ENCODE data around the gene ZMIZ1.

Gene ZMIZ1

GRCh38 chr10:79195091-79195923, 126.5 kb downstream of the ZMIZ1 start (continued):
- TF ChIP-seq, protein P1, sequence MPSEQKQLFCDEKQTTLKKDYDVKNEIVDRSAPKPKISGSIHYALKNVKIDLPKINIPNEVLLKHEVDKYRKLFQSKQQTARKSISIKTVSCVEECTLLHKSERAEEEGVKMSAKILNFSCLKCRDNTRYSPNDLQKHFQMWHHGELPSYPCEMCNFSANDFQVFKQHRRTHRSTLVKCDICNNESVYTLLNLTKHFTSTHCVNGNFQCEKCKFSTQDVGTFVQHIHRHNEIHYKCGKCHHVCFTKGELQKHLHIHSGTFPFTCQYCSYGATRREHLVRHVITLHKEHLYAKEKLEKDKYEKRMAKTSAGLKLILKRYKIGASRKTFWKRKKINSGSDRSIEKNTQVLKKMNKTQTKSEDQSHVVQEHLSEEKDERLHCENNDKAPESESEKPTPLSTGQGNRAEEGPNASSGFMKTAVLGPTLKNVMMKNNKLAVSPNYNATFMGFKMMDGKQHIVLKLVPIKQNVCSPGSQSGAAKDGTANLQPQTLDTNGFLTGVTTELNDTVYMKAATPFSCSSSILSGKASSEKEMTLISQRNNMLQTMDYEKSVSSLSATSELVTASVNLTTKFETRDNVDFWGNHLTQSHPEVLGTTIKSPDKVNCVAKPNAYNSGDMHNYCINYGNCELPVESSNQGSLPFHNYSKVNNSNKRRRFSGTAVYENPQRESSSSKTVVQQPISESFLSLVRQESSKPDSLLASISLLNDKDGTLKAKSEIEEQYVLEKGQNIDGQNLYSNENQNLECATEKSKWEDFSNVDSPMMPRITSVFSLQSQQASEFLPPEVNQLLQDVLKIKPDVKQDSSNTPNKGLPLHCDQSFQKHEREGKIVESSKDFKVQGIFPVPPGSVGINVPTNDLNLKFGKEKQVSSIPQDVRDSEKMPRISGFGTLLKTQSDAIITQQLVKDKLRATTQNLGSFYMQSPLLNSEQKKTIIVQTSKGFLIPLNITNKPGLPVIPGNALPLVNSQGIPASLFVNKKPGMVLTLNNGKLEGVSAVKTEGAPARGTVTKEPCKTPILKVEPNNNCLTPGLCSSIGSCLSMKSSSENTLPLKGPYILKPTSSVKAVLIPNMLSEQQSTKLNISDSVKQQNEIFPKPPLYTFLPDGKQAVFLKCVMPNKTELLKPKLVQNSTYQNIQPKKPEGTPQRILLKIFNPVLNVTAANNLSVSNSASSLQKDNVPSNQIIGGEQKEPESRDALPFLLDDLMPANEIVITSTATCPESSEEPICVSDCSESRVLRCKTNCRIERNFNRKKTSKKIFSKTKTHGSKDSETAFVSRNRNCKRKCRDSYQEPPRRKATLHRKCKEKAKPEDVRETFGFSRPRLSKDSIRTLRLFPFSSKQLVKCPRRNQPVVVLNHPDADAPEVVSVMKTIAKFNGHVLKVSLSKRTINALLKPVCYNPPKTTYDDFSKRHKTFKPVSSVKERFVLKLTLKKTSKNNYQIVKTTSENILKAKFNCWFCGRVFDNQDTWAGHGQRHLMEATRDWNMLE (tag by site-specific recombination; conservative IDR thresholded peaks at IDR 0.05; ENCODE audit: low read depth), result no peak
- TF ChIP-seq ZBTB48 (tag by site-specific recombination; IDR thresholded peaks at IDR 0.05), result no peak
- peak; percentile 24; the same call in 1 of the 2 replicates for TF ChIP-seq ZNF558 (tag by site-specific recombination; IDR thresholded peaks at IDR 0.05)
- no peak for TF ChIP-seq ZFP69B (tag by site-specific recombination; IDR thresholded peaks at IDR 0.05)
- no peak for TF ChIP-seq ZNF394 (tag by site-specific recombination; IDR thresholded peaks at IDR 0.05; ENCODE audit: borderline replicate concordance)
- no peak for TF ChIP-seq TCF7L2 (IDR thresholded peaks at IDR 0.05; ENCODE audit: borderline replicate concordance, low read depth, low read length)
- TF ChIP-seq, protein P2, sequence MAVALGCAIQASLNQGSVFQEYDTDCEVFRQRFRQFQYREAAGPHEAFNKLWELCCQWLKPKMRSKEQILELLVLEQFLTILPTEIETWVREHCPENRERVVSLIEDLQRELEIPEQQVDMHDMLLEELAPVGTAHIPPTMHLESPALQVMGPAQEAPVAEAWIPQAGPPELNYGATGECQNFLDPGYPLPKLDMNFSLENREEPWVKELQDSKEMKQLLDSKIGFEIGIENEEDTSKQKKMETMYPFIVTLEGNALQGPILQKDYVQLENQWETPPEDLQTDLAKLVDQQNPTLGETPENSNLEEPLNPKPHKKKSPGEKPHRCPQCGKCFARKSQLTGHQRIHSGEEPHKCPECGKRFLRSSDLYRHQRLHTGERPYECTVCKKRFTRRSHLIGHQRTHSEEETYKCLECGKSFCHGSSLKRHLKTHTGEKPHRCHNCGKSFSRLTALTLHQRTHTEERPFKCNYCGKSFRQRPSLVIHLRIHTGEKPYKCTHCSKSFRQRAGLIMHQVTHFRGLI (tag by site-specific recombination; IDR thresholded peaks at IDR 0.05), result peak; percentile 67; the same call in 1 of the 2 replicates
- TF ChIP-seq, protein P3, sequence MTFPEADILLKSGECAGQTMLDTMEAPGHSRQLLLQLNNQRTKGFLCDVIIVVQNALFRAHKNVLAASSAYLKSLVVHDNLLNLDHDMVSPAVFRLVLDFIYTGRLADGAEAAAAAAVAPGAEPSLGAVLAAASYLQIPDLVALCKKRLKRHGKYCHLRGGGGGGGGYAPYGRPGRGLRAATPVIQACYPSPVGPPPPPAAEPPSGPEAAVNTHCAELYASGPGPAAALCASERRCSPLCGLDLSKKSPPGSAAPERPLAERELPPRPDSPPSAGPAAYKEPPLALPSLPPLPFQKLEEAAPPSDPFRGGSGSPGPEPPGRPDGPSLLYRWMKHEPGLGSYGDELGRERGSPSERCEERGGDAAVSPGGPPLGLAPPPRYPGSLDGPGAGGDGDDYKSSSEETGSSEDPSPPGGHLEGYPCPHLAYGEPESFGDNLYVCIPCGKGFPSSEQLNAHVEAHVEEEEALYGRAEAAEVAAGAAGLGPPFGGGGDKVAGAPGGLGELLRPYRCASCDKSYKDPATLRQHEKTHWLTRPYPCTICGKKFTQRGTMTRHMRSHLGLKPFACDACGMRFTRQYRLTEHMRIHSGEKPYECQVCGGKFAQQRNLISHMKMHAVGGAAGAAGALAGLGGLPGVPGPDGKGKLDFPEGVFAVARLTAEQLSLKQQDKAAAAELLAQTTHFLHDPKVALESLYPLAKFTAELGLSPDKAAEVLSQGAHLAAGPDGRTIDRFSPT (tag by site-specific recombination; IDR thresholded peaks at IDR 0.05), result no peak
- peak; percentile 80 for TF ChIP-seq ZNF660 (tag by site-specific recombination; IDR thresholded peaks at IDR 0.05)
- no peak for TF ChIP-seq ZNF18 (tag by site-specific recombination; IDR thresholded peaks at IDR 0.05)
- no peak for TF ChIP-seq ZNF133 (tag by site-specific recombination; IDR thresholded peaks at IDR 0.05)
- TF ChIP-seq KLF8 (tag by site-specific recombination; IDR thresholded peaks at IDR 0.05), result no peak
- no peak for TF ChIP-seq GFI1B (tag by site-specific recombination; IDR thresholded peaks at IDR 0.05)
- TF ChIP-seq KLF16 (tag by site-specific recombination; IDR thresholded peaks at IDR 0.05), result no peak
- TF ChIP-seq ZNF202 (tag by site-specific recombination; IDR thresholded peaks at IDR 0.05; ENCODE audit: borderline replicate concordance), result no peak
- no peak for TF ChIP-seq ZNF280C (tag by site-specific recombination; IDR thresholded peaks at IDR 0.05)
- no peak for TF ChIP-seq ZNF645 (tag by site-specific recombination; IDR thresholded peaks at IDR 0.05)
- peak; percentile 58 for TF ChIP-seq KLF17 (tag by site-specific recombination; IDR thresholded peaks at IDR 0.05)
- no peak for TF ChIP-seq ZNF404 (tag by site-specific recombination; IDR thresholded peaks at IDR 0.05)
- TF ChIP-seq, protein P4, sequence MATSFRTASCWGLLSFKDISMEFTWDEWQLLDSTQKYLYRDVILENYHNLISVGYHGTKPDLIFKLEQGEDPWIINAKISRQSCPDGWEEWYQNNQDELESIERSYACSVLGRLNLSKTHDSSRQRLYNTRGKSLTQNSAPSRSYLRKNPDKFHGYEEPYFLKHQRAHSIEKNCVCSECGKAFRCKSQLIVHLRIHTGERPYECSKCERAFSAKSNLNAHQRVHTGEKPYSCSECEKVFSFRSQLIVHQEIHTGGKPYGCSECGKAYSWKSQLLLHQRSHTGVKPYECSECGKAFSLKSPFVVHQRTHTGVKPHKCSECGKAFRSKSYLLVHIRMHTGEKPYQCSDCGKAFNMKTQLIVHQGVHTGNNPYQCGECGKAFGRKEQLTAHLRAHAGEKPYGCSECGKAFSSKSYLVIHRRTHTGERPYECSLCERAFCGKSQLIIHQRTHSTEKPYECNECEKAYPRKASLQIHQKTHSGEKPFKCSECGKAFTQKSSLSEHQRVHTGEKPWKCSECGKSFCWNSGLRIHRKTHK (tag by site-specific recombination; IDR thresholded peaks at IDR 0.05), result no peak

Data from HEK293 (cell line).